K562 (cell line): ENCODE measurements around the gene GGNBP2. TPM values are rescaled to one million over a fixed set of nuclear protein-coding genes. Genes with fewer than 3 reads are reported as not detected.

Source experiments
- ATAC-seq: fragments of 200-7000 bp; cut with Tn5 transposase; 3 replicates; pipeline ENCODE4 v1.9.1; 2020; ENCODE audit warnings: moderate library complexity
- BruUV-seq: library from RNA; stranded (reverse); fragments of 400-500 nt; replicated peaks from 2 replicates; lab custom pipeline; 2021; lab: Mats Ljungman, UMichigan
- CTCF ChIA-PET: fragments of 300-600 bp; formaldehyde crosslinking; extraction: SDS; loops from one replicate; lab custom pipeline; 2021; ENCODE audit warnings: low intra/inter-chr PET ratio; lab: Yijun Ruan, JAX
- POLR2A ChIA-PET: fragments of 300-600, 350-650 bp; sonication (Branson Sonifier 250); formaldehyde crosslinking; extraction: SDS; loops from one replicate; lab custom pipeline; 2021; ENCODE audit warnings: antibody characterized with exemption, inconsistent platforms; lab: Yijun Ruan, JAX
- DNase-seq, 4 experiments: peaks; one replicate each; pipeline versions ENCODE4 v3.0.0 to v3.0.0-alpha.2; 2011 to 2018; ENCODE audit warnings: low spot score in 3 of 4, mixed read lengths in 3 of 4; ENCODE audit errors: extremely low read depth in 1 of 4
- FAIRE-seq: peaks from 2 replicates; lab custom pipeline; 2011; peaks lifted over from hg19 to GRCh38; lab: Jason Lieb, UNC
- H2AFZ ChIP-seq: 2 replicates; pipeline ENCODE4 v1.6.0; 2011; ENCODE audit warnings: low read depth, low read length, control low read depth, inconsistent platforms
- H3K27ac ChIP-seq: fragments of 200-600 bp; 3 replicates; pipeline ENCODE4 v1.8.0; 2011; ENCODE audit warnings: low read depth, mild to moderate bottlenecking, control low read depth, inconsistent platforms, low read length, moderate library complexity, mixed read lengths; ENCODE audit errors: extremely low read depth
- H3K27me3 ChIP-seq, 2 experiments: fragments of 300-600 bp in 1 of 2; 2 replicates in 1 of 2; 3 replicates in 1 of 2; pipeline versions ENCODE4 v1.6.0 to v1.8.0; 2011; ENCODE audit warnings: inconsistent platforms in 2 of 2, low read length in 2 of 2, mild to moderate bottlenecking in 1 of 2, mixed read lengths in 1 of 2, moderate library complexity in 1 of 2; ENCODE audit not compliant: control insufficient read depth in 2 of 2, insufficient read depth in 2 of 2
- H3K36me3 ChIP-seq: fragments of 300-600 bp; 3 replicates; pipeline ENCODE4 v1.8.0; 2011; ENCODE audit warnings: mild to moderate bottlenecking, low read length, inconsistent platforms; ENCODE audit not compliant: control insufficient read depth, insufficient read depth
- H3K4me1 ChIP-seq, 2 experiments: fragments of 200-600 bp in 1 of 2; replicated peaks in 1 of 2; 2 replicates in 1 of 2; 3 replicates in 1 of 2; pipeline versions ENCODE4 v1.5.1 to v1.8.0; 2011; ENCODE audit warnings: inconsistent platforms in 2 of 2, low read length in 2 of 2, mild to moderate bottlenecking in 1 of 2, mixed read lengths in 1 of 2, moderate library complexity in 1 of 2; ENCODE audit not compliant: control insufficient read depth in 2 of 2, insufficient read depth in 2 of 2
- H3K4me2 ChIP-seq: 2 replicates; pipeline ENCODE4 v1.6.1; 2011; ENCODE audit warnings: low read length, control low read depth, inconsistent platforms, mixed read lengths; ENCODE audit not compliant: insufficient read depth
- H3K4me3 ChIP-seq: fragments of 200-600 bp; sonication (generic), shearing (Covaris generic); 2 replicates; pipeline ENCODE4 v1.5.1; 2016; ENCODE audit warnings: control low read depth, inconsistent platforms
- H3K79me2 ChIP-seq: fragments of 200-600 bp; 3 replicates; pipeline ENCODE4 v1.8.0; 2011; ENCODE audit warnings: low read length, inconsistent platforms; ENCODE audit not compliant: control insufficient read depth, insufficient read depth
- H3K9ac ChIP-seq, 2 experiments: 2 replicates each; pipeline versions ENCODE4 v1.6.0 to v1.6.1; 2011; ENCODE audit warnings: low read depth in 2 of 2, low read length in 2 of 2, control low read depth in 1 of 2, inconsistent platforms in 1 of 2, mild to moderate bottlenecking in 1 of 2, mixed read lengths in 1 of 2; ENCODE audit not compliant: insufficient read depth in 1 of 2
- H3K9me1 ChIP-seq: one replicate; pipeline ENCODE4 v1.6.0; 2011; ENCODE audit warnings: inconsistent platforms, mild to moderate bottlenecking, low read length, moderate library complexity; ENCODE audit not compliant: control insufficient read depth, insufficient read depth
- H3K9me3 ChIP-seq: replicated peaks from 2 replicates; pipeline ENCODE4 v1.5.1; 2011; ENCODE audit warnings: low read depth, low read length, inconsistent platforms; ENCODE audit not compliant: control insufficient read depth, insufficient read depth
- H4K20me1 ChIP-seq: replicated peaks from 2 replicates; pipeline ENCODE4 v1.6.1; 2011; ENCODE audit warnings: low read length, inconsistent platforms, mixed read lengths; ENCODE audit not compliant: control insufficient read depth, insufficient read depth
- CGGBP1 ChIP-seq: fragments of 250-450 bp; sonication (Bioruptor Pico); IDR thresholded peaks from 2 replicates; pipeline ENCODE4 v1.9.0; 2021; ENCODE audit warnings: mild to moderate bottlenecking
- ETS2 ChIP-seq: IDR thresholded peaks from 2 replicates; pipeline ENCODE4 v1.6.1; 2016; ENCODE audit warnings: borderline replicate concordance, missing genetic modification characterization, mild to moderate bottlenecking, moderate library complexity, missing compliant biosample characterization; ENCODE audit not compliant: poor library complexity, severe bottlenecking
- HSF4 ChIP-seq: fragments of 250-450 bp; sonication (Bioruptor Pico); IDR thresholded peaks from 2 replicates; pipeline ENCODE4 v2.1.2; 2022; ENCODE audit warnings: mild to moderate bottlenecking, moderate library complexity, borderline replicate concordance
- JUND ChIP-seq, 2 experiments: IDR thresholded peaks; 2 replicates in 1 of 2; 3 replicates in 1 of 2; pipeline ENCODE4 v1.6.1; 2011; ENCODE audit warnings: borderline replicate concordance in 2 of 2, low read depth in 2 of 2, low read length in 2 of 2, improper control_type of control experiment in 1 of 2, missing biosample characterization in 1 of 2, missing genetic modification characterization in 1 of 2, missing genetic modification reagents in 1 of 2
- POLR2G ChIP-seq: fragments of 200-400 bp; formaldehyde crosslinking; IDR thresholded peaks from 2 replicates; pipeline ENCODE4 v1.6.1; 2017; ENCODE audit warnings: low read depth, mild to moderate bottlenecking, antibody characterized with exemption, low read length, moderate library complexity
- RBM14 ChIP-seq: fragments of 200-400 bp; formaldehyde crosslinking; IDR thresholded peaks from 2 replicates; pipeline ENCODE4 v1.6.1; 2018; ENCODE audit warnings: low read depth, mild to moderate bottlenecking, low read length, moderate library complexity, borderline replicate concordance; ENCODE audit not compliant: insufficient read depth
- UBTF ChIP-seq, 2 experiments: IDR thresholded peaks; 2 replicates each; pipeline ENCODE4 v1.6.1; 2012; ENCODE audit warnings: improper control_type of control experiment in 2 of 2, low read depth in 2 of 2, low read length in 2 of 2, borderline replicate concordance in 1 of 2
- ZNF511 ChIP-seq: sonication (generic); formaldehyde crosslinking; IDR thresholded peaks from 2 replicates; pipeline ENCODE4 v1.8.0; 2022; ENCODE audit warnings: mild to moderate bottlenecking, missing genetic modification reagents
- ZNF586 ChIP-seq: fragments of 450-650 bp; formaldehyde crosslinking; conservative IDR thresholded peaks from 2 replicates; pipeline ENCODE4 v1.4.0; 2020; ENCODE audit warnings: mild to moderate bottlenecking, moderate library complexity
- WGBS: fragments of 100-300 bp; shearing (Covaris generic); methylation state at CpG from one replicate; pipeline ENCODE4 v1.1.6; 2016; ENCODE audit warnings: low coverage, mixed read lengths; ENCODE audit not compliant: insufficient coverage; ENCODE audit errors: missing lambda C conversion rate; 5-methylcytosine and 5-hydroxymethylcytosine counted together
- in situ Hi-C: fragments of 300-500 bp; cut with MboI; formaldehyde crosslinking; loops from 4 replicates; pipeline ENCODE4 v1.15.0; 2018; ENCODE audit warnings: inconsistent platforms, mixed read lengths
- intact Hi-C: fragments of 100-400 bp; cut with micrococcal nuclease; formaldehyde crosslinking; loops from 2 replicates; pipeline ENCODE4 v1.14.2; 2022
- polyA plus RNA-seq, 8 experiments: library from polyadenylated mRNA; depleted of rRNA in 4 of 8; stranded (reverse) in 5 of 8; unstranded in 3 of 8; fragments of >200 nt; fragmentation: Nextera tagmentation in 2 of 8; fragmentation: Illumina TruSeq in 1 of 8; extraction: Ambion mirVana in 2 of 8; extraction: Trizol in 1 of 8; gene quantifications; 2 replicates each; pipeline versions ENCODE4 v1.2.1 to v1.2.3, GENCODE V29; 2011 to 2014; ENCODE audit warnings: inconsistent platforms in 1 of 8, missing spikeins in 1 of 8
- total RNA-seq, 7 experiments: library from RNA; depleted of rRNA in 6 of 7; stranded (reverse); fragments of >200 nt in 6 of 7; fragmentation: Illumina TruSeq in 2 of 7; extraction: Trizol in 2 of 7; gene quantifications; 2 replicates each; pipeline versions ENCODE4 v1.2.1 to v1.2.3, GENCODE V29; 2011 to 2021; ENCODE audit warnings: low replicate concordance in 1 of 7

GGNBP2 gene
- total and polyA plus RNA-seq, 9 of the 15 experiments (the other 6 are each of a cell fraction or from before 2014, with no cell fraction given), result 35.7 to 96.6 (median 64.1) TPM

- TF ChIP-seq UBTF (IDR thresholded peaks at IDR 0.05; ENCODE audit: borderline replicate concordance in 1 of 2, low read depth in 2 of 2, low read length in 2 of 2) (0 out of 4 replicates have a peak, but pooled peaks of 1 of the 2 experiments have one; percentile 28), POLR2G (peak; percentile 32; the same call in 1 of the 2 replicates), ZNF586 (CRISPR knock-in tag) (no peak), ZNF511 (CRISPR knock-in tag) (peak; percentile 12; the same call in 1 of the 2 replicates)
Measured at GRCh38 chr17:36602030-36602748, 57.5 kb downstream of the GGNBP2 start (continued).

GRCh38 chr17:36602924-36603384 is 58.2 kb downstream of the GGNBP2 start:
- intact Hi-C loops (loop anchor here (2.0 kb wide), 1 partner anchor 26 kb away; no protein-coding TSS in a partner anchor), in situ Hi-C loops (no loop called here)
- Histone ChIP-seq H3K4me2 (peak overlapping the region; percentile 99), H3K79me2 (peaks cover 77% of the 10 kb centered on the region), H4K20me1 (0 out of 2 replicates have a peak, but pooled peaks cover 3% of the 10 kb centered on the region), H3K9ac (peak overlapping the region; percentile 91 to 95), H3K27me3 (no peaks in the 10 kb centered on the region), H3K4me1 (peaks cover 42 to 58% of the 10 kb centered on the region in 2 experiments), H3K27ac (peak overlapping the region; percentile 98), H2AFZ (peak overlapping the region; percentile 59; the same call in 1 of the 2 replicates), H3K9me3 (no peaks in the 10 kb centered on the region), H3K4me3 (peak overlapping the region; percentile 82), H3K36me3 (peaks cover 50% of the 10 kb centered on the region), H3K9me1 (no peaks in the 10 kb centered on the region)
- no TSS peak for BruUV-seq
- ATAC-seq (peak; percentile 29), DNase-seq (peak; percentile 71 to 89 (median 80)), FAIRE-seq (no peak)
- WGBS, result 0% methylated on average over 5 of the region's 5 CpGs
- ChIA-PET CTCF (interaction anchor here (0.6 to 1.3 kb wide), 6 partner anchors 9 to 771 kb away, joined by 3 to 5 read pairs (median 4); no protein-coding TSS in a partner anchor), POLR2A (interaction anchor here (0.7 to 1.8 kb wide), 6 partner anchors 10 to 445 kb away, joined by 3 to 4 read pairs (median 3); no protein-coding TSS in a partner anchor)
- TF ChIP-seq JUND (IDR thresholded peaks at IDR 0.05; ENCODE audit: borderline replicate concordance, low read depth, low read length), result peak; percentile 10; the same call in 1 of the 2 replicates
- no peak for TF ChIP-seq JUND (tag; IDR thresholded peaks at IDR 0.05; ENCODE audit: borderline replicate concordance, low read depth, low read length)
- no peak for TF ChIP-seq RBM14
- TF ChIP-seq HSF4 (CRISPR knock-in tag), result no peak
- TF ChIP-seq CGGBP1 (CRISPR knock-in tag), result no peak
- TF ChIP-seq ETS2 (tag), result no peak
